Measurements from ENCODE around the gene ANKRD63.

DNA sequence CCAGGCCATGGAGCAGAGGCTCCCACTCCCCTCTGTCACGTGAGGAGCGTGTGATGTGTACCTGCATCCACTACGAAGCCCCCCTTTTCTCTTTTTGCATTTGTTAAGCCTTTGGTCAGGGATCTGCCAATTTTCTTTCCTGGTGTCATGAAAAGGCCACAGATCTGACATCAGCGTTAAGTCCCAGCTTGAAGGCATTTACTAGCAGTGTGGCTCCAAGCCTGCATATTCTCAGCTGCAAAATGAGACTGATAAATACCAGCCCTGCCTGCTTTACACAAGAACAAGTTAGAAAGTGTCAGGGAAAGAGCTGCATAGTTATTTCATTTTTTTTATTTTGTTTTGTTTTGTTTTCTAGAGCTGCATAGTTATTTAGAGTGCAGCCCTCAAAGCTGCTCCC, 2.3 kb upstream of the ANKRD63 start:
- TF ChIP-seq RAD21 (IDR thresholded peaks at IDR 0.05): no peak
- TF ChIP-seq, protein P1, sequence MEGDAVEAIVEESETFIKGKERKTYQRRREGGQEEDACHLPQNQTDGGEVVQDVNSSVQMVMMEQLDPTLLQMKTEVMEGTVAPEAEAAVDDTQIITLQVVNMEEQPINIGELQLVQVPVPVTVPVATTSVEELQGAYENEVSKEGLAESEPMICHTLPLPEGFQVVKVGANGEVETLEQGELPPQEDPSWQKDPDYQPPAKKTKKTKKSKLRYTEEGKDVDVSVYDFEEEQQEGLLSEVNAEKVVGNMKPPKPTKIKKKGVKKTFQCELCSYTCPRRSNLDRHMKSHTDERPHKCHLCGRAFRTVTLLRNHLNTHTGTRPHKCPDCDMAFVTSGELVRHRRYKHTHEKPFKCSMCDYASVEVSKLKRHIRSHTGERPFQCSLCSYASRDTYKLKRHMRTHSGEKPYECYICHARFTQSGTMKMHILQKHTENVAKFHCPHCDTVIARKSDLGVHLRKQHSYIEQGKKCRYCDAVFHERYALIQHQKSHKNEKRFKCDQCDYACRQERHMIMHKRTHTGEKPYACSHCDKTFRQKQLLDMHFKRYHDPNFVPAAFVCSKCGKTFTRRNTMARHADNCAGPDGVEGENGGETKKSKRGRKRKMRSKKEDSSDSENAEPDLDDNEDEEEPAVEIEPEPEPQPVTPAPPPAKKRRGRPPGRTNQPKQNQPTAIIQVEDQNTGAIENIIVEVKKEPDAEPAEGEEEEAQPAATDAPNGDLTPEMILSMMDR (IDR thresholded peaks at IDR 0.05; ENCODE audit: low read depth, low read length, missing input control): no peak
- TF ChIP-seq YY1 (IDR thresholded peaks at IDR 0.05): no peak
